K562 (cell line): Measurements from ENCODE around the gene HOATZ. TPM values are rescaled to one million over a fixed set of nuclear protein-coding genes. Genes with fewer than 3 reads are reported as not detected.

Experiments
- ATAC-seq: fragments of 200-7000 bp; cut with Tn5 transposase; 3 replicates; pipeline ENCODE4 v1.9.1; 2020; ENCODE audit warnings: moderate library complexity
- BruUV-seq: library from RNA; stranded (reverse); fragments of 400-500 nt; replicated peaks from 2 replicates; lab custom pipeline; 2021; lab: Mats Ljungman, UMichigan
- CTCF ChIA-PET: fragments of 300-600 bp; formaldehyde crosslinking; extraction: SDS; loops from one replicate; lab custom pipeline; 2021; ENCODE audit warnings: low intra/inter-chr PET ratio; lab: Yijun Ruan, JAX
- POLR2A ChIA-PET: fragments of 300-600, 350-650 bp; sonication (Branson Sonifier 250); formaldehyde crosslinking; extraction: SDS; loops from one replicate; lab custom pipeline; 2021; ENCODE audit warnings: antibody characterized with exemption, inconsistent platforms; lab: Yijun Ruan, JAX
- DNase-seq, 4 experiments: peaks; one replicate each; pipeline versions ENCODE4 v3.0.0 to v3.0.0-alpha.2; 2011 to 2018; ENCODE audit warnings: low spot score in 3 of 4, mixed read lengths in 3 of 4; ENCODE audit errors: extremely low read depth in 1 of 4
- FAIRE-seq: peaks from 2 replicates; lab custom pipeline; 2011; peaks lifted over from hg19 to GRCh38; lab: Jason Lieb, UNC
- H2AFZ ChIP-seq: 2 replicates; pipeline ENCODE4 v1.6.0; 2011; ENCODE audit warnings: low read depth, low read length, control low read depth, inconsistent platforms
- H3K27ac ChIP-seq: fragments of 200-600 bp; 3 replicates; pipeline ENCODE4 v1.8.0; 2011; ENCODE audit warnings: low read depth, mild to moderate bottlenecking, control low read depth, inconsistent platforms, low read length, moderate library complexity, mixed read lengths; ENCODE audit errors: extremely low read depth
- H3K27me3 ChIP-seq, 2 experiments: fragments of 300-600 bp in 1 of 2; 2 replicates in 1 of 2; 3 replicates in 1 of 2; pipeline versions ENCODE4 v1.6.0 to v1.8.0; 2011; ENCODE audit warnings: inconsistent platforms in 2 of 2, low read length in 2 of 2, mild to moderate bottlenecking in 1 of 2, mixed read lengths in 1 of 2, moderate library complexity in 1 of 2; ENCODE audit not compliant: control insufficient read depth in 2 of 2, insufficient read depth in 2 of 2
- H3K36me3 ChIP-seq: fragments of 300-600 bp; 3 replicates; pipeline ENCODE4 v1.8.0; 2011; ENCODE audit warnings: mild to moderate bottlenecking, low read length, inconsistent platforms; ENCODE audit not compliant: control insufficient read depth, insufficient read depth
- H3K4me1 ChIP-seq, 2 experiments: fragments of 200-600 bp in 1 of 2; replicated peaks in 1 of 2; 2 replicates in 1 of 2; 3 replicates in 1 of 2; pipeline versions ENCODE4 v1.5.1 to v1.8.0; 2011; ENCODE audit warnings: inconsistent platforms in 2 of 2, low read length in 2 of 2, mild to moderate bottlenecking in 1 of 2, mixed read lengths in 1 of 2, moderate library complexity in 1 of 2; ENCODE audit not compliant: control insufficient read depth in 2 of 2, insufficient read depth in 2 of 2
- H3K4me2 ChIP-seq: 2 replicates; pipeline ENCODE4 v1.6.1; 2011; ENCODE audit warnings: low read length, control low read depth, inconsistent platforms, mixed read lengths; ENCODE audit not compliant: insufficient read depth
- H3K4me3 ChIP-seq: fragments of 200-600 bp; sonication (generic), shearing (Covaris generic); 2 replicates; pipeline ENCODE4 v1.5.1; 2016; ENCODE audit warnings: control low read depth, inconsistent platforms
- H3K79me2 ChIP-seq: fragments of 200-600 bp; 3 replicates; pipeline ENCODE4 v1.8.0; 2011; ENCODE audit warnings: low read length, inconsistent platforms; ENCODE audit not compliant: control insufficient read depth, insufficient read depth
- H3K9ac ChIP-seq, 2 experiments: 2 replicates each; pipeline versions ENCODE4 v1.6.0 to v1.6.1; 2011; ENCODE audit warnings: low read depth in 2 of 2, low read length in 2 of 2, control low read depth in 1 of 2, inconsistent platforms in 1 of 2, mild to moderate bottlenecking in 1 of 2, mixed read lengths in 1 of 2; ENCODE audit not compliant: insufficient read depth in 1 of 2
- H3K9me1 ChIP-seq: one replicate; pipeline ENCODE4 v1.6.0; 2011; ENCODE audit warnings: inconsistent platforms, mild to moderate bottlenecking, low read length, moderate library complexity; ENCODE audit not compliant: control insufficient read depth, insufficient read depth
- H3K9me3 ChIP-seq: replicated peaks from 2 replicates; pipeline ENCODE4 v1.5.1; 2011; ENCODE audit warnings: low read depth, low read length, inconsistent platforms; ENCODE audit not compliant: control insufficient read depth, insufficient read depth
- H4K20me1 ChIP-seq: replicated peaks from 2 replicates; pipeline ENCODE4 v1.6.1; 2011; ENCODE audit warnings: low read length, inconsistent platforms, mixed read lengths; ENCODE audit not compliant: control insufficient read depth, insufficient read depth
- BRD4 ChIP-seq: fragments of 200-600 bp; sonication (generic); IDR thresholded peaks from 2 replicates; pipeline ENCODE4 v1.6.1; 2017; ENCODE audit warnings: inconsistent platforms
- CHD1 ChIP-seq: fragments of 200-600 bp; sonication (generic); IDR thresholded peaks from one replicate; pipeline ENCODE4 v1.6.1; 2012; ENCODE audit warnings: mild to moderate bottlenecking, moderate library complexity, low read length, inconsistent platforms
- JUND ChIP-seq, 2 experiments: IDR thresholded peaks; 2 replicates in 1 of 2; 3 replicates in 1 of 2; pipeline ENCODE4 v1.6.1; 2011; ENCODE audit warnings: borderline replicate concordance in 2 of 2, low read depth in 2 of 2, low read length in 2 of 2, improper control_type of control experiment in 1 of 2, missing biosample characterization in 1 of 2, missing genetic modification characterization in 1 of 2, missing genetic modification reagents in 1 of 2
- KAT7 ChIP-seq: sonication (generic); formaldehyde crosslinking; IDR thresholded peaks from 2 replicates; pipeline ENCODE4 v1.8.0; 2022; ENCODE audit warnings: missing genetic modification reagents, mild to moderate bottlenecking, borderline replicate concordance
- RHOXF2B ChIP-seq: fragments of 250-450 bp; sonication (Bioruptor Pico); conservative IDR thresholded peaks from 2 replicates; pipeline ENCODE4 v1.5.1; 2021
- SIN3A ChIP-seq, 2 experiments: fragments of 150-350 bp in 1 of 2; IDR thresholded peaks; 2 replicates each; pipeline ENCODE4 v1.6.1; 2011 to 2016; ENCODE audit warnings: borderline replicate concordance in 2 of 2, low read depth in 2 of 2, low read length in 2 of 2, mild to moderate bottlenecking in 2 of 2, moderate library complexity in 2 of 2; ENCODE audit not compliant: control insufficient read depth in 1 of 2
- SREBF1 ChIP-seq: fragments of 150-350 bp; IDR thresholded peaks from 2 replicates; pipeline ENCODE4 v1.6.1; 2014; ENCODE audit warnings: antibody characterized with exemption, low read depth, low read length, borderline replicate concordance
- ZNF263 ChIP-seq: sonication (generic); formaldehyde crosslinking; IDR thresholded peaks from 2 replicates; pipeline ENCODE4 v1.8.0; 2022; ENCODE audit warnings: mild to moderate bottlenecking, missing genetic modification reagents, borderline replicate concordance
- WGBS: fragments of 100-300 bp; shearing (Covaris generic); methylation state at CpG from one replicate; pipeline ENCODE4 v1.1.6; 2016; ENCODE audit warnings: low coverage, mixed read lengths; ENCODE audit not compliant: insufficient coverage; ENCODE audit errors: missing lambda C conversion rate; 5-methylcytosine and 5-hydroxymethylcytosine counted together
- in situ Hi-C: fragments of 300-500 bp; cut with MboI; formaldehyde crosslinking; loops from 4 replicates; pipeline ENCODE4 v1.15.0; 2018; ENCODE audit warnings: inconsistent platforms, mixed read lengths
- intact Hi-C: fragments of 100-400 bp; cut with micrococcal nuclease; formaldehyde crosslinking; loops from 2 replicates; pipeline ENCODE4 v1.14.2; 2022
- polyA plus RNA-seq, 8 experiments: library from polyadenylated mRNA; depleted of rRNA in 4 of 8; stranded (reverse) in 5 of 8; unstranded in 3 of 8; fragments of >200 nt; fragmentation: Nextera tagmentation in 2 of 8; fragmentation: Illumina TruSeq in 1 of 8; extraction: Ambion mirVana in 2 of 8; extraction: Trizol in 1 of 8; gene quantifications; 2 replicates each; pipeline versions ENCODE4 v1.2.1 to v1.2.3, GENCODE V29; 2011 to 2014; ENCODE audit warnings: inconsistent platforms in 1 of 8, missing spikeins in 1 of 8
- total RNA-seq, 7 experiments: library from RNA; depleted of rRNA in 6 of 7; stranded (reverse); fragments of >200 nt in 6 of 7; fragmentation: Illumina TruSeq in 2 of 7; extraction: Trizol in 2 of 7; gene quantifications; 2 replicates each; pipeline versions ENCODE4 v1.2.1 to v1.2.3, GENCODE V29; 2011 to 2021; ENCODE audit warnings: low replicate concordance in 1 of 7
- TF ChIP-seq, protein P1 (sequence below): fragments of 200-400 bp; formaldehyde crosslinking; IDR thresholded peaks from 2 replicates; pipeline ENCODE4 v1.6.1; 2017; ENCODE audit warnings: mild to moderate bottlenecking, low read depth, low read length, moderate library complexity
- TF ChIP-seq, protein P2 (sequence below): sonication (generic); formaldehyde crosslinking; IDR thresholded peaks from 2 replicates; pipeline ENCODE4 v1.8.0; 2022; ENCODE audit warnings: mild to moderate bottlenecking, missing genetic modification reagents

The HOATZ gene
- total and polyA plus RNA-seq, 9 of the 15 experiments (the other 6 are each of a cell fraction or from before 2014, with no cell fraction given) = not detected

DNA sequence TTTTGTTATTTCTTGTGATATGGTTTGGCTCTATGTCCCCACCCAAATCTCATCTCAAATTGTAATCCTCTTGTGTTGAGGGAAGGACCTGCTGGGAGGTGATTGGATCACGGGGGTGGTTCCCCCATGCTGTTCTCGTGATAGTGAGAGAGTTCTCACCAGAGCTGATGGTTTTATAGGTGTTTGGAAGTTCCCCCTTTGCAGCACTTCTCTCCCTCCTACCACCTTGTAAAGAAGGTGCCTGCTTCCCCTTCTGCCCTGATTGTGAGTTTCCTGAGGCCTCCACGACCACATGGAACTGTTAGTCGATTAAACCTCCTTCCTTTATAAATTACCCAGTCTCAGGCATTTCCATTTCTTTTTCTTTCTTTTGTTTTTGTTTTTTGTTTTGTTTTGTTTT lies 63.2 kb downstream of the HOATZ start:
- intact Hi-C loops (no loop called here), in situ Hi-C loops (no loop called here)
- peaks cover 0 to 5% of the 10 kb centered on the region in 2 experiments; a peak in 1 of 5 replicates for H3K4me1 ChIP-seq
- ATAC-seq = no peak
- H3K9me1 ChIP-seq = no peaks in the 10 kb centered on the region
- no peaks in the 10 kb centered on the region for H3K79me2 ChIP-seq
- DNase-seq = no peak
- CTCF ChIA-PET = no interaction called here
- H3K9me3 ChIP-seq = no peaks in the 10 kb centered on the region
- no peaks in the 10 kb centered on the region for H3K27me3 ChIP-seq
- no peak overlapping the region for H3K9ac ChIP-seq
- no peak for FAIRE-seq
- no peak overlapping the region for H2AFZ ChIP-seq
- POLR2A ChIA-PET = interaction anchor here (0.6 kb wide), 1 partner anchor 24 kb away, joined by 4 read pairs; the partner anchor contains the start of gene SIK2
- H4K20me1 ChIP-seq = no peaks in the 10 kb centered on the region
- H3K4me3 ChIP-seq = no peak overlapping the region
- no TSS peak for BruUV-seq
- no peak overlapping the region for H3K4me2 ChIP-seq
- WGBS = 1% methylated on average over 4 of the region's 4 CpGs
- H3K27ac ChIP-seq = no peak overlapping the region
- no peaks in the 10 kb centered on the region for H3K36me3 ChIP-seq
- TF ChIP-seq CHD1 (no peak), SIN3A (IDR thresholded peaks at IDR 0.05; ENCODE audit: borderline replicate concordance in 2 of 2, control insufficient read depth in 1 of 2, low read depth in 2 of 2, low read length in 2 of 2) (no peak), KAT7 (CRISPR knock-in tag) (no peak), SREBF1 (no peak), JUND (IDR thresholded peaks at IDR 0.05; ENCODE audit: borderline replicate concordance, low read depth, low read length) (no peak), JUND (tag; IDR thresholded peaks at IDR 0.05; ENCODE audit: borderline replicate concordance, low read depth, low read length) (no peak), RHOXF2B (CRISPR knock-in tag) (no peak), BRD4 (no peak), ZNF263 (CRISPR knock-in tag) (no peak)
- TF ChIP-seq, protein P1, sequence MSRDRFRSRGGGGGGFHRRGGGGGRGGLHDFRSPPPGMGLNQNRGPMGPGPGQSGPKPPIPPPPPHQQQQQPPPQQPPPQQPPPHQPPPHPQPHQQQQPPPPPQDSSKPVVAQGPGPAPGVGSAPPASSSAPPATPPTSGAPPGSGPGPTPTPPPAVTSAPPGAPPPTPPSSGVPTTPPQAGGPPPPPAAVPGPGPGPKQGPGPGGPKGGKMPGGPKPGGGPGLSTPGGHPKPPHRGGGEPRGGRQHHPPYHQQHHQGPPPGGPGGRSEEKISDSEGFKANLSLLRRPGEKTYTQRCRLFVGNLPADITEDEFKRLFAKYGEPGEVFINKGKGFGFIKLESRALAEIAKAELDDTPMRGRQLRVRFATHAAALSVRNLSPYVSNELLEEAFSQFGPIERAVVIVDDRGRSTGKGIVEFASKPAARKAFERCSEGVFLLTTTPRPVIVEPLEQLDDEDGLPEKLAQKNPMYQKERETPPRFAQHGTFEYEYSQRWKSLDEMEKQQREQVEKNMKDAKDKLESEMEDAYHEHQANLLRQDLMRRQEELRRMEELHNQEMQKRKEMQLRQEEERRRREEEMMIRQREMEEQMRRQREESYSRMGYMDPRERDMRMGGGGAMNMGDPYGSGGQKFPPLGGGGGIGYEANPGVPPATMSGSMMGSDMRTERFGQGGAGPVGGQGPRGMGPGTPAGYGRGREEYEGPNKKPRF = no peak
- TF ChIP-seq, protein P2, sequence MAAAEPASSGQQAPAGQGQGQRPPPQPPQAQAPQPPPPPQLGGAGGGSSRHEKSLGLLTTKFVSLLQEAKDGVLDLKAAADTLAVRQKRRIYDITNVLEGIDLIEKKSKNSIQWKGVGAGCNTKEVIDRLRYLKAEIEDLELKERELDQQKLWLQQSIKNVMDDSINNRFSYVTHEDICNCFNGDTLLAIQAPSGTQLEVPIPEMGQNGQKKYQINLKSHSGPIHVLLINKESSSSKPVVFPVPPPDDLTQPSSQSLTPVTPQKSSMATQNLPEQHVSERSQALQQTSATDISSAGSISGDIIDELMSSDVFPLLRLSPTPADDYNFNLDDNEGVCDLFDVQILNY (CRISPR knock-in tag) = no peak
